Naive thymus-derived CD8-positive, alpha-beta T cell (primary cell): ENCODE measurements around the gene CPT2. TPM values are rescaled to one million over a fixed set of nuclear protein-coding genes. Genes with fewer than 3 reads are reported as not detected.

Experiments used
- ATAC-seq, 2 donors: fragments of 150-1000 bp; cut with Tn5 transposase in 1 of 2; sonication (Bioruptor Pico), chemical (Tn5 transposase) in 1 of 2; 1 replicate in 1 of 2; 2 replicates in 1 of 2; pipeline ENCODE4 v1.10.0; 2021; ENCODE audit warnings: mild to moderate bottlenecking in 2 of 2, moderate library complexity in 2 of 2
- POLR2A ChIA-PET: fragments of 350-600 bp; sonication (Branson Sonifier 250); formaldehyde crosslinking; loops from one replicate; lab custom pipeline; 2021; ENCODE audit warnings: antibody characterized with exemption; lab: Charles Lee
- DNase-seq, 10 donors: peaks; one replicate each; pipeline versions ENCODE4 v3.0.0 to v3.0.0-alpha.2; 2020 to 2022
- H3K27ac Mint-ChIP-seq, 10 donors: one replicate each; pipeline ENCODE4 v1.8.0; 2020 to 2022; ENCODE audit warnings: mild to moderate bottlenecking in 10 of 10, mixed read lengths in 10 of 10, moderate library complexity in 4 of 10, inconsistent platforms in 1 of 10
- H3K27me3 Mint-ChIP-seq, 5 donors: one replicate each; pipeline ENCODE4 v1.8.0; 2021 to 2022; ENCODE audit warnings: mixed read lengths in 5 of 5
- H3K36me3 Mint-ChIP-seq, 3 donors: one replicate each; pipeline ENCODE4 v1.8.0; 2020 to 2022; ENCODE audit warnings: mixed read lengths in 3 of 3, mild to moderate bottlenecking in 2 of 3, inconsistent platforms in 1 of 3
- H3K4me1 Mint-ChIP-seq, 4 donors: one replicate each; pipeline ENCODE4 v1.8.0; 2021 to 2022; ENCODE audit warnings: mixed read lengths in 4 of 4
- H3K4me3 Mint-ChIP-seq, 10 donors: one replicate each; pipeline ENCODE4 v1.8.0; 2020 to 2022; ENCODE audit warnings: mild to moderate bottlenecking in 10 of 10, mixed read lengths in 10 of 10, moderate library complexity in 6 of 10, inconsistent platforms in 1 of 10
- H3K9me3 Mint-ChIP-seq, 9 donors: one replicate each; pipeline ENCODE4 v1.8.0; 2020 to 2022; ENCODE audit warnings: mixed read lengths in 9 of 9, mild to moderate bottlenecking in 3 of 9, inconsistent platforms in 1 of 9, moderate library complexity in 1 of 9
- polyA plus RNA-seq, 3 donors: library from polyadenylated mRNA; unstranded; fragments of 300-500 nt; fragmentation: Illumina TruSeq; gene quantifications; one replicate each; pipeline ENCODE4 v1.2.3, GENCODE V29; 2021
- total RNA-seq, 8 experiments: library from RNA in 2 of 8; stranded (reverse) in 2 of 8; gene quantifications; one replicate each; pipeline ENCODE4 v1.2.3 and lab custom pipeline; 2021 to 2026

CPT2 gene
- total and polyA plus RNA-seq, 5 experiments from 2014 or later, result 15.2 to 24.2 (median 23.1) TPM

DNA sequence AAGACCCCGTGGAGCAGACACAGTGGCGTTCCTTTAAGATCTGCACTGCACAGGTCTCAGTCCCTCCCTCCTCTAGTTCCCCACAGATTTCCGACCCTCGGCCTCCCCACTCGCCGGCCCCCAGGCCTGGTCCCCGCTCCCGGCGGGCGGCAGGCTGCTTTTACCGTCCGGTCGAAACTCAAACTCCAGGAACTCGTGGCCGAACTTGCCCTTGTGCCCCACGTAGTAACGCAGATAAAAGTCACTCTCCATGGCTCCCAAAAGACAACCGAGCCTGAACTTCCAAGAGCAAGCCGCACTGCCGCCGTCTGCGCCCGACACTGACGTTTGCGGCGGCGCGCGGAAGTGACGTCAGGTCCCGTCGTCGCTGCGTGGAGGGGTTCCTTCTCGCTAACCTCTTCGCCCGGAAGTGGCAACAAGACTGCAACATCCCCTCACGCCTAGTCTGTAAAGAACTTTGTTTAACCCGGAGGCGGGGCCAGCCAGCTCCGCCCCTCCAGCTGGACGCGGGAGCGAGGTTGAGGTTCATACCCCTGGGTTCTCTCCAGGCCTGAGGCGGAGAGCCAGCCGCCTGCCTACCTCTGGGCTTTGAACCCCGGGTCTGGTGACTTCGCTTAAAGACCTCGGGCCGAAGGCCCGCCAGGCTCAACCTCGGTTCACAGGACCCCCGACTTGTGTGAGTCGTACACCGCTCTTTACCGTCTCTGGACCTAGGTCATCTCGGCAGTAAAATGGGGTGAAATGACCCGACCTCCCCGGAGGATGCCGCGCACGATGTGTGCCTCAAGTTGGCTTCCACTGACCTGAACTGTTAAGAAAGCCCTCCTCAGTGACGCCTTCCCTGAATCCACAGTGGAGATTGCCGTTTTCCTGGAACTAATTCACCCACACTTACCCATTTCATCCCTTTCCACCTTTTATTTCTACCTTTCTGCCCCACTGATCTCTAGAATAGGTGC is 41.9 kb downstream of the CPT2 start, which contains the start of gene MAGOH:
TSS of gene MAGOH (minus strand) at position 322 of the 959 bp plus-strand sequence. CDS start at position 252, 70 bp downstream.
- DNase-seq, result peak; percentile 87 to 97 (median 94)
- peak; percentile 97 to 98 for ATAC-seq
- peaks cover 22 to 37% (median 34%) of the 10 kb centered on the region in 4 donors for H3K4me1 Mint-ChIP-seq
- POLR2A ChIA-PET, result interaction anchor here (2.4 kb wide), 1 partner anchor 18 kb away, joined by 28 read pairs; the partner anchor contains the start of gene CZIB
- H3K36me3 Mint-ChIP-seq, result peaks cover 0 to 31% (median 0%) of the 10 kb centered on the region in 3 donors
- peak within 1 kb of the TSS; percentile 94 to 100 (median 97) for H3K4me3 Mint-ChIP-seq
- no peaks in the 10 kb centered on the region for H3K27me3 Mint-ChIP-seq
- peak within 1 kb of the TSS; percentile 92 to 99 (median 98) for H3K27ac Mint-ChIP-seq
- no peaks in the 10 kb centered on the region for H3K9me3 Mint-ChIP-seq

DNA sequence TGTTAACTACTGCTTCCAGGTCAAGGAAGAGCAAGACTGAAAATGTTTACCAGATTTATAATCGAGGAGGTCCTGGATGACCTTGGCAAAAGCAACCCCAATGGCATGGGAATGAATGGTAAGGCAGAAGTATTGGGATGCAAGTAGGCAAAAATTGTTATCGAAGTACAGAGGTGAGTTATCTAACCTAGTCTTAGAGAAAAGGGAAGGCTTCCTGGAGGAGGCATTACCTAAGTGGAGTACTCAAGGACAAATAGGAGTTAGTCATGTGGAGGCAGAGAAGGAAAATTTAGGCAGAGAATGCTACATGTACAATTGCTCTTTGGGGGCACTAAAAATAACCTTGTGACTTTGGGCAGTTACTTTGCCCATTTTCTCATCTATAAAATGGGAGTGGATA is 45.2 kb downstream of the CPT2 start:
- H3K9me3 Mint-ChIP-seq, result no peaks in the 10 kb centered on the region
- peaks cover 0 to 3% (median 0%) of the 10 kb centered on the region in 3 donors for H3K36me3 Mint-ChIP-seq
- H3K27me3 Mint-ChIP-seq, result no peaks in the 10 kb centered on the region
- H3K27ac Mint-ChIP-seq, result no peak overlapping the region
- DNase-seq (no peak), ATAC-seq (no peak)
- no peak overlapping the region for H3K4me3 Mint-ChIP-seq
- POLR2A ChIA-PET, result no interaction called here
- peaks cover 12 to 31% (median 20%) of the 10 kb centered on the region in 4 donors for H3K4me1 Mint-ChIP-seq

DNA sequence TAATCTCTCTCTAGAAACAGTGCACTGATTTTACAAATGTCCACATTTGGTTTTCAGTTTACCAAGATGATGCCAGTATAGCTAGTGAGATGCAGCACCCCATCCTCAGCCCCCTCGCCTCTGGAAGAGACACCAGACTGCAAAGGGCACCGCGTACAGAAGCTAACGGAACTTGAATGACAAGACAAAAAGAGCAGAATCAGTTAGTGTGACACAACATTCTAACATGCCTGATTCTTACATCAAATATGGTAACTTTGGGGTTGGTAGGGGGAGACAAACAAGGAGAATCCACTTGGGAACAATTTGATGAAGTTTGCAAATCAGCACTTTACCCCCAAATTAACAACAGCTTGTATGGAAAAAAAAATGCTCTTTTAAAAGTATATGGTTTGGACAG is 45.8 kb downstream of the CPT2 start:
- no peak for ATAC-seq
- no peak for DNase-seq
- H3K4me1 Mint-ChIP-seq, result peaks cover 12 to 27% (median 16%) of the 10 kb centered on the region in 4 donors
- H3K27ac Mint-ChIP-seq, result no peak overlapping the region
- POLR2A ChIA-PET, result no interaction called here
- H3K27me3 Mint-ChIP-seq, result no peaks in the 10 kb centered on the region
- H3K36me3 Mint-ChIP-seq, result peaks cover 0 to 3% (median 0%) of the 10 kb centered on the region in 3 donors
- H3K9me3 Mint-ChIP-seq, result no peaks in the 10 kb centered on the region
- no peak overlapping the region for H3K4me3 Mint-ChIP-seq

DNA sequence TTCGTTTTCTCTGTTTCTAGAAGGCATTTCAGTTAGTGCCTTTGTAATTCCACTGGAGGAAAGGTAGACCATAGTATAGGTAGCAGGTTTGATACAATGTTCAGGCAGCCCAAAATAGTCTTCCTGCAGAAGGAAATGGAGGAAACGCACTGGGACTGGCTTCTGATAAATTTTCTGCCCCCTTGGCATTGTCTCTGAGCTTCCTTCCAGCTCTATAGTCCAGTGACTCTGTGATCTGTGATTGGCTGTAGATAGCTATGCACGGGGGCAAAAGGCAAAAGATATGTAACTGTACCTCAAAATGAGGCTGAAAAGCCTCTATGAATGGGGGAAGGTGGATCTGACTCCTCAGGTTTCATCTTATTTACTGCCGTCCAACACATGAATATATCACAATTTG is 47.5 kb downstream of the CPT2 start:
- no peak for ATAC-seq
- no peak for DNase-seq
- H3K36me3 Mint-ChIP-seq, result peaks cover 0 to 3% (median 0%) of the 10 kb centered on the region in 3 donors
- no peak overlapping the region for H3K4me3 Mint-ChIP-seq
- H3K27ac Mint-ChIP-seq, result no peak overlapping the region
- no peaks in the 10 kb centered on the region for H3K27me3 Mint-ChIP-seq
- H3K9me3 Mint-ChIP-seq, result no peaks in the 10 kb centered on the region
- POLR2A ChIA-PET, result no interaction called here
- H3K4me1 Mint-ChIP-seq, result peaks cover under 1 to 11% (median 1%) of the 10 kb centered on the region in 4 donors

DNA sequence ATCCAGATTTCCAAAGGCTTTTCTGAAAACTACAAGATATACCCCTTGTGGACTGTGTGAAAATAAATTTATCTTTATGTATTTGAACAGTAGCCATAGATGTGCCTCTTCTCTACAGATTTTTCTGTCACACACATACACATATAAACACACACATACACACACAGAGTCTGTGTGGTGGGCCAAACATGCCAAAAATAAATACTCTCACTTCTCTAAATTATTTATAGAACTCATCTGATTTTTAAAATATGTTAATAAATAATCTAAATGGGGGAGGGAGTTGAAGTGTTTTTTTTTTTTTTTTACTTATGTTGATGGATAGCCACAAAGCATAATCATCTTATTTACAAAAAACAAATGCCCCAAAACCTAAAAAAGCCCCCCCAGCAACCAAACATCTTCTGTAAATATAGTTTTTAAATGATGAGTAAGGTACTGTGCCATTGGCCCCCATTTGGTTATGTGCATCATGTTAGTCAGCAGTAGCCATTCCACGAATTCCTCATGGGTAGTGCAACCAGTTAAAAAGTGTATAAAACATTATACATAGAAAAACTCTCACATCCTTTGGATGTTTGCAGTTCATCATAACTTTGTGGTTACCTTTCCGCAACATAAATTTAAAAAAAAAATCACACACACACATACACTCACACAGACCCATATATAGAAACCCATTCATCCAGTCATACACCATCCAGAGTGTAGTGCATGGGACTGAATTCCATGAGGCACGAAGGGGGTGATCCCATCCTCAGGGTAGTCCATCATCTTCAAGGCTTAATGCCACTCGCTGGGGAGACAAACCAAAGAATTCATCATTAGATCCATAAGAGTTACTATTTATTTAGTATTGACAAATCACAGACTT is 49.9 kb downstream of the CPT2 start:
- Mint-ChIP-seq H3K4me1 (peaks cover 0 to 10% (median 0%) of the 10 kb centered on the region in 4 donors), H3K9me3 (no peaks in the 10 kb centered on the region), H3K27ac (no peak overlapping the region), H3K36me3 (peaks cover 0 to 9% (median 0%) of the 10 kb centered on the region in 3 donors), H3K27me3 (no peaks in the 10 kb centered on the region), H3K4me3 (no peak overlapping the region)
- POLR2A ChIA-PET, result no interaction called here
- no peak for DNase-seq
- no peak for ATAC-seq

DNA sequence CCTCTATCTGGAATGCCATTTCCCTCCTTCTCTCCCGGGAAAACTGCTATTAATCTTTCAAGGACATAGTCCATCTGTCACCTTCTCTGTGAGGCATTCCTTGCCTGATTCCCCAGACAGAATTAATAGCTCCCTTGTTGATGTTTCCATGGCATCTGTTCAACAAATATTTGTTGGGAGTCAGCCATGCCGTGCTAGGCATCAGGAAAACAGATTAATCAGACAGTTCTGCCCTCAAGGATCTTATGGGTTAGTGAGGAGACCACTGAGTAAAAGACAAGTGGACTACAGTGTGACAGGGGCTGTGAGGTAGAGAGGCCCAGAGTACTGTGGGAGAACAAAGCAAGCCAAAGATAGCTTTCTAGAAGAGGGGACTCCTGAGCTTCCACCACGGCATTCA is 53.1 kb downstream of the CPT2 start:
- Mint-ChIP-seq H3K36me3 (peaks cover 0 to 14% (median 3%) of the 10 kb centered on the region in 3 donors), H3K27me3 (no peaks in the 10 kb centered on the region), H3K27ac (no peak overlapping the region), H3K9me3 (no peaks in the 10 kb centered on the region), H3K4me1 (peaks cover 0 to 10% (median 0%) of the 10 kb centered on the region in 4 donors), H3K4me3 (no peak overlapping the region)
- DNase-seq (no peak), ATAC-seq (no peak)
- POLR2A ChIA-PET, result no interaction called here

DNA sequence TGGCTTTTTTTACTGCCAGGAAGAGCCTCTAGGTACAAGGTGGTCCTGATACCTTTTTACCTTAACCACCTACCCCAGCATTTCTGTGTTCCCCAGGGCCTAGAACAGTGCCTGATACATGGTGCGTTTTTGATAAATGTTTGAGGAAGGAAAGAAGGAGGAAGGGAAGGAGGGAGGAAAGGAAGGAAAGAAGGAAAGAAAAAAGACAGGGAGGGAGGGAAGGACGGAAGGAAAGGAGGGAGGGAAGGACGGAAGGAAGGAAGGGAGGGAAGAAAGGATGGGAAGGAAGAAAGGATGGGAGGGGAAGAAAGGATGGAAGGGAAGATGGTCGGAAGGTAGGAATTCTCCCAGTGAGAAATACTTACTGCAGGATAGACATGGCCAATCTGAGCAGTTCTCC is 53.7 kb downstream of the CPT2 start:
- POLR2A ChIA-PET, result no interaction called here

DNA sequence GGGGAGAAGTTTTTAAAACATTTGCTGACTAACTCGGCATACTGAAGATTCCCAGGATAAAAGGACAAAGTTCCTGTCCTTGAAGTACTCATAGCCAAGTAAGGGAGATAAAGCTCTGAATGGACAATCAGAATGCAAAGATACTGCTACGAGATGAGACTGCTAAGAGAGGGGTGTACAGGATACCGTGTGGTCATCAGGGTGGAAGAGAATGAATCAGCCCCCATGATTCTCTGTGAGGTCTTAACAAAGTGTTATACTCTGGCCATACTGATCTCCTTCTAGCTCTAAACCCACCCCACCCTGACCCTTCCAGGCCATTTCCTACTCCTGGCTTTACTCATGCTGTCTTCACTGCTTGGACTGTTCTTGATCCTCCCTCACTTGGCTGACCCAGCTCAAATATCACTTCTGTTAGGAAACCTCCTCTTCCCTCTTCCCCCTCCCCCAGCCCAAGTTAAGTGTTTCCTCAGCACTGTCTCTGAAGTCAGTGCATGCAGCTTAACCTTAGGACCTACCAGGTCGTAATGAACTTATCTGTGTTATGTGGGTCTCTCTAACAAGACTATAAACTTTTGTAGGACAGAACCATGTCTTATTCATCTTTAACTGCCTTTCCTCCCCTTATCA is 57.5 kb downstream of the CPT2 start:
- Mint-ChIP-seq H3K27me3 (no peaks in the 10 kb centered on the region), H3K36me3 (peaks cover 0 to 14% (median 3%) of the 10 kb centered on the region in 3 donors), H3K4me3 (no peak overlapping the region), H3K4me1 (no peaks in the 10 kb centered on the region), H3K9me3 (no peaks in the 10 kb centered on the region), H3K27ac (peak overlapping the region in 1 of 10 donors; percentile 8)
- no peak for ATAC-seq
- DNase-seq, result no peak
- POLR2A ChIA-PET, result no interaction called here

More for the DNA sequence above, 53.7 kb downstream of the CPT2 start:
- Mint-ChIP-seq H3K9me3 (no peaks in the 10 kb centered on the region), H3K36me3 (peaks cover 0 to 14% (median 3%) of the 10 kb centered on the region in 3 donors), H3K27ac (no peak overlapping the region), H3K4me3 (no peak overlapping the region), H3K4me1 (peaks cover 0 to 8% (median 0%) of the 10 kb centered on the region in 4 donors), H3K27me3 (no peaks in the 10 kb centered on the region)
- ATAC-seq (no peak), DNase-seq (no peak)

DNA sequence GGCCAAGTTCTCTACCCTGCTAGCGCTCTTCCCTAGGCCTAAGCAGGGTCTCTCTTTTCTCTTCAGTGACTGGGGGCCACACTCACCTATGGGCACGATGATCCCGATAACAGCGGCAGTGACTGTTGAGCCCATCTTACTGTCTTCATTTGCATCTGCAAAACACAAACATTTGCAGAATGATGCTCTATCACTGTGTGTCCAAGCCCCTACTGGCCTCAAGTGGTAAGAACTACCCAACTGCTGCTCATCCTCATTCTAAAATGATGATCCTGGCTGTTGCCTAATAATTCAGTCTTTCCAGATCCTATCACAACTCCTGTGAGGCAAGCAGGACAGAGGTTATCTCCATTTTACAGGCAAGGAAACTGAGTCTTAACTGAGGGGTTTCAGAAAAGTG is 58.4 kb downstream of the CPT2 start:
- Mint-ChIP-seq H3K27ac (no peak overlapping the region), H3K27me3 (no peaks in the 10 kb centered on the region), H3K36me3 (peaks cover 0 to 17% (median 3%) of the 10 kb centered on the region in 3 donors), H3K4me3 (no peak overlapping the region), H3K4me1 (no peaks in the 10 kb centered on the region), H3K9me3 (no peaks in the 10 kb centered on the region)
- DNase-seq (no peak), ATAC-seq (no peak)
- POLR2A ChIA-PET, result no interaction called here

DNA sequence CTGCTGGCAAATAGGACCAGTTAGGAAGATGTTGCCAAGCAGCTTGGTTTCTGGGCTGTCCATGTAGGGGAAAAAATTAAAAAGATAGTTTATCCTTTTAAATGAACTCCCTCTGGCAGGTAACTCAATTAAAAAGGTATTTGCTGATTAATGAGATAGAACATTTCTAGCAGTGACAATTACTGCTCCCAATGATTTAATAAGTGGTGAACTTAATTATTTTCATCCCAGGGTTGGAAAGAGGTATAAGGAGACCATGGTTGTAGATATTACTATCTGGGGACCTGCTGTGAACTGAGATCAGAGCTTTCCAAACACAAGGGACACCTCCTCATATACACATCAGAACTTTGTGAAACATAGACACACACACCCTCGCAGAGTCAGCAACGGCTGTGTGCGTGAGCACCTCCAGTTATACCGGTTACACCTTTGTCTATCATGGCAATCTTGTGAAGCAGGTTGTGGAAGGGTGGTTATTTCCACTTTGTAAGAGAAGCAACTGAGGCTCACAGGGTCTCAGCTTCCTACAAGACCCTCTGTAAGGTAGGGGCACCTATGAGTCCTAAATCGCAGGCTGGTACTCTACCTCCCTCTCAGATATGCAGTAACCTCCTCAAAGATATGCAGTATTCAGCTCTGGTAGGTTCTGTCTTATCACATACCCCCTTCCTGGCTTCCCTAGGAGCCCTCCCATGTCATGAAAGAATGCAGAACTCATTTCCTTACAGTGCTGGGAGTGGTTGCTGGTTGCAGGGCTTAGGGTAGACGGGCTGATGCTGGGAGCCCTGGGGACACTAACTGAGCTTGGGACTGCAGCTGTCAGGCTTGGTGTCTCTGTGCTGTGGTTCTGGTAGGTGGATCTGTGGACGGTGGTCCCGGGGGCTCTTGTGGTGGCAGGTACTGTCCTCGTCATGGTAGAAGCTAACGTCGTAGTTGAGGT is 60.2 kb downstream of the CPT2 start:
- no peaks in the 10 kb centered on the region for H3K4me1 Mint-ChIP-seq
- H3K27ac Mint-ChIP-seq, result no peak overlapping the region
- DNase-seq (no peak), ATAC-seq (no peak)
- H3K9me3 Mint-ChIP-seq, result no peaks in the 10 kb centered on the region
- POLR2A ChIA-PET, result no interaction called here
- peaks cover 0 to 19% (median 3%) of the 10 kb centered on the region in 3 donors for H3K36me3 Mint-ChIP-seq
- no peaks in the 10 kb centered on the region for H3K27me3 Mint-ChIP-seq
- H3K4me3 Mint-ChIP-seq, result no peak overlapping the region

DNA sequence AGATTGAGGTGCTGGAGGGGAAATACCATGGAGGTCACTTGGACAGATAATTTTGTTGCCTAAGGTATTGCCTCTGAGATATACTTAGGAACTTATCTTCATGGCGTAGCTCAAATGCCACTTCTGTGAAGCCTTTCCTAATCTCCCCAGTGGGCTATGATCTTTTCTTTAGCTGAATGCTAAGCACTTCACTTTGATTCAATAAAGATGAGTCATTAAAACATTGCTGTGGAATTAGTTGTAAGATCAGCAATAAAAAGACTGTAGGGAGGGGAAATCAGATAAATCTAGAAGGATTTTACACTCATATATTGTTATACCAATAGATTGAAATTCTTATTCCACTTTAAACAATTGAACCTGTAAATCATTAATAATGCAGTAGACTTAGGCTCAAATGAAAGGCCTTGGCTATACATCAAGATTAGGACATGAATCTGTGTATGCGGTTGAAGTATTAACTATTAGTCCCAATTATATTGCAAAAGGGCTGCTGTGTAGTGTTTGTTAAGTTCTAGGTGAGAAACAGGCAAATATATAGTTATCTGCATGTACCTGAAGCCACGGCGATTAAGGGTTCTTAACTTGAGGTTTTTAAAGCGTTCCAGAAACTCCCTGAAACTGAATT is 60.9 kb downstream of the CPT2 start:
- Mint-ChIP-seq H3K27me3 (no peaks in the 10 kb centered on the region), H3K27ac (peak overlapping the region in 1 of 10 donors; percentile 10), H3K36me3 (peaks cover 0 to 21% (median under 1%) of the 10 kb centered on the region in 3 donors), H3K4me1 (no peaks in the 10 kb centered on the region), H3K9me3 (no peaks in the 10 kb centered on the region), H3K4me3 (no peak overlapping the region)
- ATAC-seq (no peak), DNase-seq (no peak)
- POLR2A ChIA-PET, result no interaction called here
